Urinary bladder (tissue), 4 donors: ENCODE measurements around the gene ACOT6. TPM values are rescaled to one million over a fixed set of nuclear protein-coding genes. Genes with fewer than 3 reads are reported as not detected.
"Not testable (repeated sequence)": the region's sequence is repeated elsewhere in the genome, so short reads cannot be mapped to it uniquely, and the experiment has no call there.

Source experiments
- DNase-seq: peaks from one replicate; pipeline ENCODE4 v3.0.0-alpha.2; 2015; ENCODE audit errors: extremely low spot score
- H3K27ac ChIP-seq: one replicate; pipeline ENCODE4 v1.5.1; 2013; ENCODE audit warnings: low read depth, mild to moderate bottlenecking, moderate library complexity
- H3K36me3 ChIP-seq: one replicate; pipeline ENCODE4 v1.6.1; 2013; ENCODE audit warnings: mild to moderate bottlenecking, moderate library complexity; ENCODE audit not compliant: insufficient read depth
- H3K4me1 ChIP-seq: one replicate; pipeline ENCODE4 v1.6.1; 2013; ENCODE audit warnings: mild to moderate bottlenecking, moderate library complexity; ENCODE audit not compliant: insufficient read depth
- H3K4me3 ChIP-seq: one replicate; pipeline ENCODE4 v1.5.1; 2013; ENCODE audit warnings: low read depth, low read length
- WGBS: extraction: QIAGEN DNeasy Blood & Tissue Kit; methylation state at CpG from one replicate; pipeline ENCODE4 v1.1.7; 2013; 5-methylcytosine and 5-hydroxymethylcytosine counted together
- polyA plus RNA-seq: library from polyadenylated mRNA; stranded (reverse); fragments of 200-250 nt; gene quantifications from one replicate; pipeline ENCODE4 v1.2.3, GENCODE V29; 2013
- total RNA-seq: library from RNA; depleted of rRNA; stranded (reverse); fragments of >200 nt; gene quantifications from one replicate; pipeline ENCODE4 v1.2.3, GENCODE V29; 2014
- donor health status: healthy with polysubstance abuse.
- donor health status: healthy.

The ACOT6 gene, protein sequence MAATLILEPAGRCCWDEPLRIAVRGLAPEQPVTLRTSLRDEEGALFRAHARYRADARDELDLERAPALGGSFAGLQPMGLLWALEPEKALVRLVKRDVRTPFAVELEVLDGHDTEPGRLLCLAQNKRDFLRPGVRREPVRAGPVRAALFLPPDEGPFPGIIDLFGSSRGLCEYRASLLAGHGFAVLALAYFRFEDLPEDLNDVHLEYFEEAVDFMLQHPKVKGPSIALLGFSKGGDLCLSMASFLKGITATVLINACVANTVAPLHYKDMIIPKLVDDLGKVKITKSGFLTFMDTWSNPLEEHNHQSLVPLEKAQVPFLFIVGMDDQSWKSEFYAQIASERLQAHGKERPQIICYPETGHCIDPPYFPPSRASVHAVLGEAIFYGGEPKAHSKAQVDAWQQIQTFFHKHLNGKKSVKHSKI
- total RNA-seq = not detected
- polyA plus RNA-seq = not detected

DNA sequence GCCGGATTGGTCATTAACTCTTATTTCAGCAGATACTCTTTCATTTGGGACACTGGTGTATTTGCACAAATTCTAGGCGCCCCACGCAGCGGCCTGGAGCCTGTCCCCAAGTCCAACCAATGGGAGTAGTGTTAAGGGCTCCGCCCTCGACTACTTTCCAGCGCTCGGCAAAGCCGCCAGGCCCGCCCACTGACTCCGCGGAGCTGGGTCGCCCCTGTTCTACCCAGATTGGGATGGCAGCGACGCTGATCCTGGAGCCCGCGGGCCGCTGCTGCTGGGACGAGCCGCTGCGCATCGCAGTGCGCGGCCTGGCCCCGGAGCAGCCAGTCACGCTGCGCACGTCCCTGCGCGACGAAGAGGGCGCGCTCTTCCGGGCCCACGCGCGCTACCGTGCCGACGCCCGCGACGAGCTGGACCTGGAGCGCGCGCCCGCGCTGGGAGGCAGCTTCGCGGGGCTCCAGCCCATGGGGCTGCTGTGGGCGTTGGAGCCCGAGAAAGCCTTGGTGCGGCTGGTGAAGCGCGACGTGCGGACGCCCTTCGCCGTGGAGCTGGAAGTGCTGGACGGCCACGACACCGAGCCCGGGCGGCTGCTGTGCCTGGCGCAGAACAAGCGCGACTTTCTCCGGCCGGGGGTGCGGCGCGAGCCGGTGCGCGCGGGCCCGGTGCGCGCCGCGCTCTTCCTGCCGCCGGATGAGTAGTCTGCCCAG, at the start of gene ACOT6:
Gene ACOT6 (plus strand): TSS at position 179 of the 707 bp plus-strand sequence. CDS start 55 bp downstream, at position 234.
- under 1% methylated on average over 84 of the region's 84 CpGs for WGBS
- peak within 1 kb of the TSS; percentile 53 for H3K4me3 ChIP-seq
- no peak for DNase-seq
- H3K36me3 ChIP-seq = no peaks in the 10 kb centered on the region
- H3K27ac ChIP-seq = peak within 1 kb of the TSS; percentile 78
- H3K4me1 ChIP-seq = no peaks in the 10 kb centered on the region

GRCh38 chr14:73562696-73563095, 49.6 kb upstream of the ACOT6 start:
- H3K27ac ChIP-seq, H3K4me1 ChIP-seq, H3K4me3 ChIP-seq, DNase-seq, H3K36me3 ChIP-seq: not testable (repeated sequence)
- WGBS = 88% methylated on average over 6 of the region's 6 CpGs

- not testable (repeated sequence) for H3K4me3 ChIP-seq, DNase-seq, H3K27ac ChIP-seq, H3K4me1 ChIP-seq, H3K36me3 ChIP-seq
- WGBS = 93% methylated on average over 18 of the region's 18 CpGs
Observed at GRCh38 chr14:73566431-73566830, 45.9 kb upstream of the ACOT6 start.

DNA sequence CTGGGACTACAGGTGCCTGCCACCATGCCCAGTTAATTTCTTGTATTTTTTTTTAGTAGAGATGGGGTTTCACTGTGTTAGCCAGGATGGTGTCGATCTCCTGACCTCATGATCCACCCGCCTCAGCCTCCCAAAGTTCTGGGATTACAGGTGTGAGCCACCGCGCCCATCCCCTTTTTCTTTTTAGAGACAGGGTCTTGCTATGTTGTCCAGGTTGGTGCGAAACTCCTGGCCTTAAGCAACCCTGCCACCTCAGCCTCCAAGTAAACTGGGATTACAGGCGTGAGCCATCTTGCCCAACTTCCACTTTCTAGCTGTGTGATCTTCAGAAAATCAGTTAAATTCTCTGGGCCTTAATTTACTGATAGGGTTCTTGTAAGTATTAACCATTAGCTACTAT, 45.4 kb upstream of the ACOT6 start:
- not testable (repeated sequence) for DNase-seq, H3K27ac ChIP-seq, H3K36me3 ChIP-seq, H3K4me1 ChIP-seq, H3K4me3 ChIP-seq
- 98% methylated on average over 6 of the region's 6 CpGs for WGBS

DNA sequence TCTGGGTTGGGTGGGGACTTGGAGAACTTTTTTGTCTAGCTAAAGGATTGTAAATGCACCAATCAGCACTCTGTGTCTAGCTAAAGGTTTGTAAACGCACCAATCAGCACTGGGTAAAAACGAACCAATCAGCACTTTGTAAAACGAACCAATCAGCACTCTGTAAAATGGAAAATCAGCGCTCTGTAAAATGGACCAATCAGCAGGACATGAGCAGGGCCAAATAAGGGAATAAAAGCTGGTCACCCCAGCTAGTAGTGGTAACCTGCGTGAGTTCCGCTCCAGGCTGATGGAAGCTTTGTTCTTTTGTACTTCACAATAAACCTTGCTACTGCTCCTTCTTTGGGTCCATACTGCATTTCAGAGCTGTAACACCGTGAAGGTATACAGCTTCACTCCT, 45.0 kb upstream of the ACOT6 start:
- no peak overlapping the region for H3K27ac ChIP-seq
- 89% methylated on average over 7 of the region's 7 CpGs for WGBS
- no peak for DNase-seq
- no peaks in the 10 kb centered on the region for H3K36me3 ChIP-seq
- peaks cover 2% of the 10 kb centered on the region for H3K4me1 ChIP-seq
- H3K4me3 ChIP-seq = no peak overlapping the region

- WGBS = 49% methylated on average over 16 of the region's 16 CpGs
- Histone ChIP-seq H3K27ac (peak overlapping the region; percentile 56), H3K36me3 (no peaks in the 10 kb centered on the region), H3K4me3 (peak overlapping the region; percentile 45), H3K4me1 (peaks cover 2% of the 10 kb centered on the region)
- no peak for DNase-seq
Observed at GRCh38 chr14:73567951-73568885, 44.1 kb upstream of the ACOT6 start.

- DNase-seq, H3K36me3 ChIP-seq, H3K4me1 ChIP-seq: not testable (repeated sequence)
- Histone ChIP-seq H3K4me3 (peak overlapping the region; percentile 45), H3K27ac (peak overlapping the region; percentile 92)
- WGBS = 7% methylated on average over 4 of the region's 4 CpGs
Observed at GRCh38 chr14:73568886-73569184, 43.5 kb upstream of the ACOT6 start.

DNA sequence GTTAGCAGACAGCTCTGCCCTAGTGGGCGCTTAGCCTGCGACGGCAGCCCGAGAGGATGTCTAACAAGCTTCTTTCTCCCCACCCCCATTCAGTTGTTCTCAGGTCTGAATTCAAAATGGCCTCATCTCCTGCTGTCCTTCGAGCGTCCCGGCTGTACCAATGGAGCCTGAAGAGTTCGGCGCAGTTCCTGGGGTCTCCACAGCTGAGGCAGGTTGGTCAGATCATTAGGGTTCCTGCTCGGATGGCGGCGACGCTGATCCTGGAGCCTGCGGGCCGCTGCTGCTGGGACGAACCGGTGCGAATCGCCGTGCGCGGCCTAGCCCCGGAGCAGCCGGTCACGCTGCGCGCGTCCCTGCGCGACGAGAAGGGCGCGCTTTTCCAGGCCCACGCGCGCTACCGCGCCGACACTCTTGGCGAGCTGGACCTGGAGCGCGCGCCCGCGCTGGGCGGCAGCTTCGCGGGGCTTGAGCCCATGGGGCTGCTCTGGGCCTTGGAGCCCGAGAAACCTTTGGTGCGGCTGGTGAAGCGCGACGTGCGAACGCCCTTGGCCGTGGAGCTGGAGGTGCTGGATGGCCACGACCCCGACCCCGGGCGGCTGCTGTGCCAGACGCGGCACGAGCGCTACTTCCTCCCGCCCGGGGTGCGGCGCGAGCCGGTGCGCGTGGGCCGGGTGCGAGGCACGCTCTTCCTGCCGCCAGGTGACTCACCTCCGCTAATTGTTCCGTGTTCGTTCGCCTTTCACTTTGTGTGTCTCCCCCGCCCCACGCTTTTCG, 42.9 kb upstream of the ACOT6 start, which contains the start of gene ACOT2:
Gene ACOT2 (plus strand): TSS at position 29 of the 774 bp plus-strand sequence. CDS start 28 bp downstream, at position 57.
- H3K36me3 ChIP-seq, H3K4me1 ChIP-seq: not testable (repeated sequence)
- peak; percentile 60 for DNase-seq
- peak within 1 kb of the TSS; percentile 45 for H3K4me3 ChIP-seq
- under 1% methylated on average over 76 of the region's 83 CpGs for WGBS
- H3K27ac ChIP-seq = peak within 1 kb of the TSS; percentile 92

GRCh38 chr14:73570913-73571312, 41.4 kb upstream of the ACOT6 start:
- 33% methylated on average over 8 of the region's 8 CpGs for WGBS
- not testable (repeated sequence) for H3K27ac ChIP-seq, H3K36me3 ChIP-seq, DNase-seq, H3K4me1 ChIP-seq, H3K4me3 ChIP-seq

DNA sequence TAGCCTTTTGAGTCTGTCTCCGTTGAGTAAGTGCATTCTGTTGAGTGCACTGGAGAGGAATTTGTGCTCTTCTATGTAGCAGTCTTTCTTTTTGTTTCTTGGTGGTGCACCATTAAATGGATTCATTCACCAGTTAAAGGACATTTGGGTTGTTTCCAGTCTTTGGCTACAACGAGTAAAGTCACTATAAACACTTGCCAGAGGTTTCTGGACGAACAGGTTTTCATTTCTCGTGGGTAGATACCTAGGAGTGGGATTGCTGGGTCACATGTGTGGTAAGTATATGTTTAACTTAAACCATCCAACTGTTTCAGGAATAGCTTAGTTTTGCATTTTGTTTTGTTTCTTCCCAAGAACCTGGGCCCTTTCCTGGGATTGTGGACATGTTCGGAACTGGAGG, 39.3 kb upstream of the ACOT6 start:
- not testable (repeated sequence) for DNase-seq, H3K27ac ChIP-seq, H3K4me3 ChIP-seq, H3K36me3 ChIP-seq, H3K4me1 ChIP-seq
- 70% methylated on average over 5 of the region's 5 CpGs for WGBS

DNA sequence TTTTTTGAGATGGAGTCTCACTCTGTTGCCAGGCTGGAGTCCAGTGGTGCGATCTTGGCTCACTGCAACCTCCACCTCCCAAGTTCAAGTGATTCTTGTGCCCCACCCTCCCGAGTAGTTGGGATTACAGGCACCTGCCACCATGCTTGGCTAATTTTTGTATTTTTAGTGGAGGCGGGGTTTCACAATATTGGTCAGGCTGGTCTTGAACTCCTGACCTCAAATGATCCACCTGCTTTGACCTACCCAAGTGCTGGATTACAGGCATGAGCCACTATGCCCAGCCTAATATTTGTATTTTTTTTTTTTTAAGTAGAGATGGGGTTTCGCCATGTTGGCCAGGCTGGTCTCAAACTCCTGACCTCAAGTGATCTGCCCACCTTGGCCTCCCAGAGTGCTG, 38.6 kb upstream of the ACOT6 start:
- H3K36me3 ChIP-seq, H3K27ac ChIP-seq, DNase-seq, H3K4me1 ChIP-seq, H3K4me3 ChIP-seq: not testable (repeated sequence)
- 92% methylated on average over 4 of the region's 4 CpGs for WGBS

GRCh38 chr14:73574251-73574650, 38.1 kb upstream of the ACOT6 start:
- not testable (repeated sequence) for H3K27ac ChIP-seq, H3K4me1 ChIP-seq, DNase-seq, H3K4me3 ChIP-seq, H3K36me3 ChIP-seq
- 95% methylated on average over 7 of the region's 7 CpGs for WGBS

- 71% methylated on average over 3 of the region's 3 CpGs for WGBS
- Histone ChIP-seq H3K4me3 (no peak overlapping the region), H3K36me3 (peaks cover 1% of the 10 kb centered on the region), H3K4me1 (no peaks in the 10 kb centered on the region), H3K27ac (no peak overlapping the region)
- DNase-seq = no peak
Observed at GRCh38 chr14:73576391-73576790, 35.9 kb upstream of the ACOT6 start.
